Panc1 (cell line): ENCODE results near the gene MTHFR. TPM values are rescaled to one million over a fixed set of nuclear protein-coding genes. Genes with fewer than 3 reads are reported as not detected.

Experiments used
- ATAC-seq: fragments of 200-7000 bp; cut with Tn5 transposase; 2 replicates; pipeline ENCODE4 v1.9.1; 2020; ENCODE audit warnings: mild to moderate bottlenecking, moderate library complexity
- BruUV-seq: library from RNA; stranded (reverse); fragments of 400-500 nt; replicated peaks from 2 replicates; lab custom pipeline; 2021; lab: Mats Ljungman, UMichigan
- CTCF ChIA-PET: fragments of 300-600 bp; sonication (Branson Sonifier 250); formaldehyde crosslinking; loops from one replicate; lab custom pipeline; 2022; ENCODE audit warnings: antibody characterized with exemption; lab: Charles Lee
- POLR2A ChIA-PET: fragments of 300-600 bp; sonication (Branson Sonifier 250); formaldehyde crosslinking; loops from one replicate; lab custom pipeline; 2022; ENCODE audit warnings: antibody characterized with exemption; lab: Charles Lee
- DNase-seq: peaks from one replicate; pipeline ENCODE4 v3.0.0-alpha.2; 2010; ENCODE audit warnings: low read depth, low spot score
- H3K27ac ChIP-seq: 2 replicates; pipeline ENCODE4 v1.5.1; 2011; ENCODE audit warnings: mild to moderate bottlenecking, low read length, inconsistent platforms
- H3K27me3 ChIP-seq: fragments of 200-500 bp; sonication (Bioruptor generic); 2 replicates; pipeline ENCODE4 v1.6.0; 2014; ENCODE audit warnings: low read length, inconsistent platforms; ENCODE audit not compliant: control insufficient read depth, insufficient read depth
- H3K36me3 ChIP-seq: fragments of 200-500 bp; sonication (Bioruptor generic); 2 replicates; pipeline ENCODE4 v1.5.1; 2014; ENCODE audit warnings: inconsistent platforms, mild to moderate bottlenecking, low read length, moderate library complexity; ENCODE audit not compliant: control insufficient read depth, insufficient read depth
- H3K4me1 ChIP-seq: 2 replicates; pipeline ENCODE4 v1.5.1; 2011; ENCODE audit warnings: inconsistent platforms, mild to moderate bottlenecking, low read length, moderate library complexity; ENCODE audit not compliant: control insufficient read depth, insufficient read depth
- H3K4me3 ChIP-seq, 2 experiments: 2 replicates each; pipeline ENCODE4 v1.5.1; 2011 to 2012; ENCODE audit warnings: low read depth in 2 of 2, low read length in 2 of 2, mild to moderate bottlenecking in 2 of 2, inconsistent platforms in 1 of 2, moderate library complexity in 1 of 2
- H3K9me3 ChIP-seq: fragments of 200-500 bp; sonication (Bioruptor generic); 2 replicates; pipeline ENCODE4 v1.5.1; 2014; ENCODE audit warnings: low read depth, mild to moderate bottlenecking, inconsistent platforms, low read length, moderate library complexity; ENCODE audit not compliant: control insufficient read depth, insufficient read depth
- POLR2AphosphoS5 ChIP-seq: IDR thresholded peaks from 2 replicates; pipeline ENCODE4 v1.6.1; 2012; ENCODE audit warnings: mild to moderate bottlenecking, low read depth, low read length, moderate library complexity
- SIN3A ChIP-seq: IDR thresholded peaks from 2 replicates; pipeline ENCODE4 v1.6.1; 2012; ENCODE audit warnings: low read depth, mild to moderate bottlenecking, low read length, moderate library complexity, borderline replicate concordance; ENCODE audit not compliant: insufficient read depth
- TCF7L2 ChIP-seq: IDR thresholded peaks from 2 replicates; pipeline ENCODE4 v1.6.1; 2011; ENCODE audit warnings: mild to moderate bottlenecking, low read depth, low read length, inconsistent platforms
- in situ Hi-C: cut with HindIII; loops from 2 replicates; pipeline ENCODE4 v1.10.0; 2016; ENCODE audit warnings: low sequenced_read_pairs, low pct_unique_long_range_greater_than_20kb
- intact Hi-C: fragments of 100-400 bp; cut with micrococcal nuclease; formaldehyde crosslinking; loops from one replicate; pipeline ENCODE4 v1.10.0; 2022; ENCODE audit not compliant: unreplicated experiment
- total RNA-seq: library from RNA; stranded (reverse); gene quantifications from one replicate; pipeline ENCODE4 v1.2.1, GENCODE V29; 2021; ENCODE audit not compliant: unreplicated experiment
- TF ChIP-seq, protein P1 (sequence below): fragments of 450-650 bp; IDR thresholded peaks from 2 replicates; pipeline ENCODE4 v1.5.1; 2017; ENCODE audit warnings: mild to moderate bottlenecking
- TF ChIP-seq, protein P2 (sequence below), 2 experiments: IDR thresholded peaks; 2 replicates each; pipeline ENCODE4 v1.6.1; 2011 to 2012; ENCODE audit warnings: low read depth in 2 of 2, control low read depth in 1 of 2, low read length in 1 of 2, mild to moderate bottlenecking in 1 of 2, moderate library complexity in 1 of 2; ENCODE audit not compliant: insufficient read depth in 1 of 2

MTHFR gene
- total RNA-seq, 1 experiment from 2014 or later, result 37.4 TPM

DNA sequence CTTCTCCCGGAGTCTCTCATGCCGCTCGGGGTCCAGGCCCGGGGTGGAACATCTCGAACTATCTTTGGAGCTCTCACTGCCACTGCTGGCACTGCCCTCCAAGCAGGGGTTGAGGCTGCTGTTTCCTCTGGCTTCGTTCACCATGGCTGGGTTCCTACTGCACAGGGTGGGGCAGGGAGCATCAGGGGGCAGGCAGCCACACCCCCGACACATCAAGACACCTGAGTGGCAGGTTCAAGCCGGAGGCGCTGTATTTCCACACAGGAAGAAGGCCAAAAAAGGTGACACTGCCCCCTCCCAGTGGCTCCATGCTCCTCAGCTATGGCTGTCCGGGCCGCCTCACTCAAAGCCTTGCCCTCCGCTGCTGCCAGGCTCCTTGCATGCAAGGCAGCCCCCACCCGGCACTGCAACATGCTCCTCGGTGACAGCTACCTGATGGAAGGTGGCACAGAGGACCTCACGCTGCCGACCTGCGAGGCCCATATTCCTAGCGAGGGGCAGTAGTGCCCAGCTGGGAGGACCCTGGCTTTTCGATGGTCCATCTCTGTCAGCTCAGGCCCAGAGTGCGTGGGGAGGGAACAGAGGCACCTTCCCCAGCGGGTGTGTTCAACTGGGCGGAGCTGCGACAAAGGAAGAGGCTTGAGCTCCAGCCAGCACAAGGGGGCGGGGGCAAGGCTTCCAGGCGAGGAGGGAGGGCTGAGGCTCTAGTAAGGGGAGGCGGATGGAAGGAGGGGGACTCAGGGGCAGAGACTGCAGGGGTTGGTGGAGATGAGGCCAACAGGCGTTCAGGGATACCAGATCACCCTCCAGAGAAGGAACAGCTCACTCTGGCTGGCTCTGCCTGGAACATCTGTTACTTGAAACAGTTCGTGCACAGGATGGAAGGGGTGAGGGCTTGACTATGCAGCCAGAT is 2.5 kb downstream of the MTHFR start:
- no peak overlapping the region for H3K4me3 ChIP-seq
- H3K27me3 ChIP-seq, result no peaks in the 10 kb centered on the region
- TF ChIP-seq TCF7L2 (no peak), SIN3A (no peak), POLR2AphosphoS5 (no peak)
- TF ChIP-seq, protein P1, sequence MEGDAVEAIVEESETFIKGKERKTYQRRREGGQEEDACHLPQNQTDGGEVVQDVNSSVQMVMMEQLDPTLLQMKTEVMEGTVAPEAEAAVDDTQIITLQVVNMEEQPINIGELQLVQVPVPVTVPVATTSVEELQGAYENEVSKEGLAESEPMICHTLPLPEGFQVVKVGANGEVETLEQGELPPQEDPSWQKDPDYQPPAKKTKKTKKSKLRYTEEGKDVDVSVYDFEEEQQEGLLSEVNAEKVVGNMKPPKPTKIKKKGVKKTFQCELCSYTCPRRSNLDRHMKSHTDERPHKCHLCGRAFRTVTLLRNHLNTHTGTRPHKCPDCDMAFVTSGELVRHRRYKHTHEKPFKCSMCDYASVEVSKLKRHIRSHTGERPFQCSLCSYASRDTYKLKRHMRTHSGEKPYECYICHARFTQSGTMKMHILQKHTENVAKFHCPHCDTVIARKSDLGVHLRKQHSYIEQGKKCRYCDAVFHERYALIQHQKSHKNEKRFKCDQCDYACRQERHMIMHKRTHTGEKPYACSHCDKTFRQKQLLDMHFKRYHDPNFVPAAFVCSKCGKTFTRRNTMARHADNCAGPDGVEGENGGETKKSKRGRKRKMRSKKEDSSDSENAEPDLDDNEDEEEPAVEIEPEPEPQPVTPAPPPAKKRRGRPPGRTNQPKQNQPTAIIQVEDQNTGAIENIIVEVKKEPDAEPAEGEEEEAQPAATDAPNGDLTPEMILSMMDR, result no peak
- TF ChIP-seq, protein P2, sequence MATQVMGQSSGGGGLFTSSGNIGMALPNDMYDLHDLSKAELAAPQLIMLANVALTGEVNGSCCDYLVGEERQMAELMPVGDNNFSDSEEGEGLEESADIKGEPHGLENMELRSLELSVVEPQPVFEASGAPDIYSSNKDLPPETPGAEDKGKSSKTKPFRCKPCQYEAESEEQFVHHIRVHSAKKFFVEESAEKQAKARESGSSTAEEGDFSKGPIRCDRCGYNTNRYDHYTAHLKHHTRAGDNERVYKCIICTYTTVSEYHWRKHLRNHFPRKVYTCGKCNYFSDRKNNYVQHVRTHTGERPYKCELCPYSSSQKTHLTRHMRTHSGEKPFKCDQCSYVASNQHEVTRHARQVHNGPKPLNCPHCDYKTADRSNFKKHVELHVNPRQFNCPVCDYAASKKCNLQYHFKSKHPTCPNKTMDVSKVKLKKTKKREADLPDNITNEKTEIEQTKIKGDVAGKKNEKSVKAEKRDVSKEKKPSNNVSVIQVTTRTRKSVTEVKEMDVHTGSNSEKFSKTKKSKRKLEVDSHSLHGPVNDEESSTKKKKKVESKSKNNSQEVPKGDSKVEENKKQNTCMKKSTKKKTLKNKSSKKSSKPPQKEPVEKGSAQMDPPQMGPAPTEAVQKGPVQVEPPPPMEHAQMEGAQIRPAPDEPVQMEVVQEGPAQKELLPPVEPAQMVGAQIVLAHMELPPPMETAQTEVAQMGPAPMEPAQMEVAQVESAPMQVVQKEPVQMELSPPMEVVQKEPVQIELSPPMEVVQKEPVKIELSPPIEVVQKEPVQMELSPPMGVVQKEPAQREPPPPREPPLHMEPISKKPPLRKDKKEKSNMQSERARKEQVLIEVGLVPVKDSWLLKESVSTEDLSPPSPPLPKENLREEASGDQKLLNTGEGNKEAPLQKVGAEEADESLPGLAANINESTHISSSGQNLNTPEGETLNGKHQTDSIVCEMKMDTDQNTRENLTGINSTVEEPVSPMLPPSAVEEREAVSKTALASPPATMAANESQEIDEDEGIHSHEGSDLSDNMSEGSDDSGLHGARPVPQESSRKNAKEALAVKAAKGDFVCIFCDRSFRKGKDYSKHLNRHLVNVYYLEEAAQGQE (IDR thresholded peaks at IDR 0.05; ENCODE audit: insufficient read depth in 1 of 2, low read depth in 2 of 2, low read length in 1 of 2), result no peak
- DNase-seq, result no peak
- H3K4me1 ChIP-seq, result peaks cover 41% of the 10 kb centered on the region
- H3K36me3 ChIP-seq, result peaks cover 3% of the 10 kb centered on the region
- in situ Hi-C loops (no loop called here), intact Hi-C loops (no loop called here)
- peak overlapping the region; percentile 63 for H3K27ac ChIP-seq
- no peak for ATAC-seq
- ChIA-PET CTCF (interaction anchor here (0.9 kb wide), 1 partner anchor 18 kb away, joined by 3 read pairs; no protein-coding TSS in a partner anchor), POLR2A (no interaction called here)
- no TSS peak for BruUV-seq
- no peaks in the 10 kb centered on the region for H3K9me3 ChIP-seq

DNA sequence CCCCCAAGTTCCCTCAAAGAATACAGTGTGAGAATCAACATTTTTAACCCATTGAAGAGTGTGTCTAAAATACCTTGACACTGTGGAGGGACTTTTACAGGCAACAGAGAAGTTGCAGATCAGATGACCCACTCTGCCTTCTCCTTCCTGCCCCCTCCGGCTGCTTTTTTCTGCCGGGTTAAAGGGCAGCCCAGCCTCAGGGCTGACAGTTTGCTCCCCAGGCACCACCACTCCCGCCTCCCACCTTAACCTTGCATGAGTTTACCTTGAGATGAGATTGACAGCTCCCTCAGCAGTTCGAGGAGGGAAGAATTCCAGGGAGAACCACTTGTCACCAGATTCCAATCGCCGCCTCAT is 3.2 kb downstream of the MTHFR start:
- intact Hi-C loops, result no loop called here
- POLR2A ChIA-PET, result no interaction called here

More for the DNA sequence above, 3.2 kb downstream of the MTHFR start:
- Histone ChIP-seq H3K36me3 (no peaks in the 10 kb centered on the region; the same call in none of the 2 replicates), H3K27me3 (no peaks in the 10 kb centered on the region), H3K4me1 (peaks cover 36% of the 10 kb centered on the region), H3K4me3 (0 out of 4 replicates have a peak overlapping the region, but pooled peaks of 1 of the 2 experiments have one; percentile 6), H3K9me3 (no peaks in the 10 kb centered on the region), H3K27ac (peak overlapping the region; percentile 55)
- no TSS peak for BruUV-seq
- in situ Hi-C loops, result no loop called here
- ATAC-seq (no peak), DNase-seq (no peak)
- CTCF ChIA-PET, result interaction anchor here (0.7 kb wide), 1 partner anchor 18 kb away, joined by 3 read pairs; no protein-coding TSS in a partner anchor
- TF ChIP-seq POLR2AphosphoS5, result no peak
